Sigmoid colon (tissue), 4 donors: ENCODE results near the gene TSG101.

ENCODE experiments used
- EP300 ChIP-seq, 4 donors: sonication (generic); formaldehyde crosslinking; IDR thresholded peaks; one replicate each; pipeline ENCODE4 v1.6.1; 2017; ENCODE audit warnings: antibody characterized with exemption in 4 of 4
- POLR2A ChIP-seq, 2 donors: fragments of 450-650 bp; IDR thresholded peaks; one replicate each; pipeline ENCODE4 v1.6.1; 2016; ENCODE audit warnings: antibody characterized with exemption in 2 of 2, mild to moderate bottlenecking in 2 of 2, moderate library complexity in 2 of 2
- POLR2AphosphoS5 ChIP-seq, 4 donors: sonication (generic); formaldehyde crosslinking; IDR thresholded peaks; one replicate each; pipeline ENCODE4 v1.6.1; 2017; ENCODE audit warnings: antibody characterized with exemption in 4 of 4
- TF ChIP-seq, protein P1 (sequence below), 4 experiments: fragments of 450-650 bp in 3 of 4; fragments of 200-600 bp in 1 of 4; IDR thresholded peaks; one replicate each; pipeline ENCODE4 v1.5.1; 2016 to 2019; ENCODE audit warnings: antibody characterized with exemption in 4 of 4, mild to moderate bottlenecking in 3 of 4, moderate library complexity in 2 of 4

GRCh38 chr11:18455686-18456372, 70.9 kb downstream of the TSG101 start, which contains the start of gene LDHAL6A:
- TF ChIP-seq, protein P1, sequence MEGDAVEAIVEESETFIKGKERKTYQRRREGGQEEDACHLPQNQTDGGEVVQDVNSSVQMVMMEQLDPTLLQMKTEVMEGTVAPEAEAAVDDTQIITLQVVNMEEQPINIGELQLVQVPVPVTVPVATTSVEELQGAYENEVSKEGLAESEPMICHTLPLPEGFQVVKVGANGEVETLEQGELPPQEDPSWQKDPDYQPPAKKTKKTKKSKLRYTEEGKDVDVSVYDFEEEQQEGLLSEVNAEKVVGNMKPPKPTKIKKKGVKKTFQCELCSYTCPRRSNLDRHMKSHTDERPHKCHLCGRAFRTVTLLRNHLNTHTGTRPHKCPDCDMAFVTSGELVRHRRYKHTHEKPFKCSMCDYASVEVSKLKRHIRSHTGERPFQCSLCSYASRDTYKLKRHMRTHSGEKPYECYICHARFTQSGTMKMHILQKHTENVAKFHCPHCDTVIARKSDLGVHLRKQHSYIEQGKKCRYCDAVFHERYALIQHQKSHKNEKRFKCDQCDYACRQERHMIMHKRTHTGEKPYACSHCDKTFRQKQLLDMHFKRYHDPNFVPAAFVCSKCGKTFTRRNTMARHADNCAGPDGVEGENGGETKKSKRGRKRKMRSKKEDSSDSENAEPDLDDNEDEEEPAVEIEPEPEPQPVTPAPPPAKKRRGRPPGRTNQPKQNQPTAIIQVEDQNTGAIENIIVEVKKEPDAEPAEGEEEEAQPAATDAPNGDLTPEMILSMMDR (IDR thresholded peaks at IDR 0.05): no peak
- TF ChIP-seq POLR2A (IDR thresholded peaks at IDR 0.05) (no peak), EP300 (IDR thresholded peaks at IDR 0.05) (no peak), POLR2AphosphoS5 (IDR thresholded peaks at IDR 0.05) (no peak)
